Activated CD8-positive, alpha-beta T cell treated with anti-CD3 and anti-CD28 coated beads for 36 hours (primary cell): Measurements from ENCODE around the gene NTRK2. TPM values are rescaled to one million over a fixed set of nuclear protein-coding genes. Genes with fewer than 3 reads are reported as not detected.

Experiments
- ATAC-seq: fragments of 200-7000 bp; cut with Tn5 transposase; one replicate; pipeline ENCODE4 v1.10.0; 2021; ENCODE audit warnings: mild to moderate bottlenecking, moderate library complexity
- CTCF ChIA-PET: fragments of 350-600 bp; sonication (Branson Sonifier 250); formaldehyde crosslinking; loops from one replicate; lab custom pipeline; 2021; ENCODE audit warnings: antibody characterized with exemption; lab: Charles Lee
- POLR2A ChIA-PET: fragments of 350-600 bp; sonication (Branson Sonifier 250); formaldehyde crosslinking; loops from one replicate; lab custom pipeline; 2021; ENCODE audit warnings: antibody characterized with exemption; lab: Charles Lee
- DNase-seq: peaks from one replicate; pipeline ENCODE4 v3.0.0-alpha.2; 2020
- H3K27ac Mint-ChIP-seq: one replicate; pipeline ENCODE4 v1.8.0; 2021; ENCODE audit warnings: mild to moderate bottlenecking, mixed read lengths
- H3K27me3 Mint-ChIP-seq: one replicate; pipeline ENCODE4 v1.8.0; 2021; ENCODE audit warnings: mixed read lengths
- H3K36me3 Mint-ChIP-seq: one replicate; pipeline ENCODE4 v1.8.0; 2021; ENCODE audit warnings: low read depth, mixed read lengths
- H3K4me1 Mint-ChIP-seq: one replicate; pipeline ENCODE4 v1.8.0; 2021; ENCODE audit warnings: low read depth, mixed read lengths
- H3K4me3 Mint-ChIP-seq: one replicate; pipeline ENCODE4 v1.8.0; 2021; ENCODE audit warnings: mild to moderate bottlenecking, moderate library complexity, mixed read lengths
- H3K9me3 Mint-ChIP-seq: one replicate; pipeline ENCODE4 v1.8.0; 2021; ENCODE audit warnings: mixed read lengths
- CTCF ChIP-seq: fragments of 200-600 bp; IDR thresholded peaks from one replicate; pipeline ENCODE4 v1.8.0; 2022; ENCODE audit warnings: antibody characterized with exemption, mild to moderate bottlenecking
- intact Hi-C: fragments of 100-400 bp; cut with micrococcal nuclease; formaldehyde crosslinking; loops from one replicate; pipeline ENCODE4 v1.10.0; 2022
- total RNA-seq, 2 experiments: library from RNA; stranded (reverse); gene quantifications; one replicate each; pipeline ENCODE4 v1.2.3, GENCODE V29; 2021

Gene NTRK2
- total RNA-seq, 2 experiments from 2014 or later = 0.07 to 0.09 TPM

DNA sequence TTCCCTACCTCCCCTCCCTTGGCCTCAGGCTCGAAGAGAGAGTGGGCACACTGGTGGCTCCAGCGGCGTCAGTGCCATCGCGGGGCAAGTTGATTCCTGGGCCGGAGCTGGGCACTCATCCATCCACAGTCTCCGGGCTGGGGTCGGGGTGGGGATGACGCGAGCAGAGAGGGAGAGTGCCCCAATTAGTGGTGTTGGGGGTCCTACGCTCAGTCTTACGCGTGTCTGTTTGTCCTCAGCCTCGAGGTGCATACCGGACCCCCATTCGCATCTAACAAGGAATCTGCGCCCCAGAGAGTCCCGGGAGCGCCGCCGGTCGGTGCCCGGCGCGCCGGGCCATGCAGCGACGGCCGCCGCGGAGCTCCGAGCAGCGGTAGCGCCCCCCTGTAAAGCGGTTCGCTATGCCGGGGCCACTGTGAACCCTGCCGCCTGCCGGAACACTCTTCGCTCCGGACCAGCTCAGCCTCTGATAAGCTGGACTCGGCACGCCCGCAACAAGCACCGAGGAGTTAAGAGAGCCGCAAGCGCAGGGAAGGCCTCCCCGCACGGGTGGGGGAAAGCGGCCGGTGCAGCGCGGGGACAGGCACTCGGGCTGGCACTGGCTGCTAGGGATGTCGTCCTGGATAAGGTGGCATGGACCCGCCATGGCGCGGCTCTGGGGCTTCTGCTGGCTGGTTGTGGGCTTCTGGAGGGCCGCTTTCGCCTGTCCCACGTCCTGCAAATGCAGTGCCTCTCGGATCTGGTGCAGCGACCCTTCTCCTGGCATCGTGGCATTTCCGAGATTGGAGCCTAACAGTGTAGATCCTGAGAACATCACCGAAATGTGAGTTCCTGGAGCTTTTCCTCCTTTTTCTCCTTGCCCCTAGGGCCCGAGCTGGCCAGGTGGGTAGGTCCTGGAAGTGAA, 861 bp downstream of the NTRK2 start:
- intact Hi-C loops = no loop called here
- Mint-ChIP-seq H3K4me3 (no peak overlapping the region), H3K36me3 (no peaks in the 10 kb centered on the region), H3K4me1 (peaks cover 13% of the 10 kb centered on the region), H3K9me3 (no peaks in the 10 kb centered on the region), H3K27ac (no peak overlapping the region), H3K27me3 (peaks cover 48% of the 10 kb centered on the region)
- DNase-seq (no peak), ATAC-seq (no peak)
- ChIA-PET POLR2A (no interaction called here), CTCF (no interaction called here)
- no peak for TF ChIP-seq CTCF

DNA sequence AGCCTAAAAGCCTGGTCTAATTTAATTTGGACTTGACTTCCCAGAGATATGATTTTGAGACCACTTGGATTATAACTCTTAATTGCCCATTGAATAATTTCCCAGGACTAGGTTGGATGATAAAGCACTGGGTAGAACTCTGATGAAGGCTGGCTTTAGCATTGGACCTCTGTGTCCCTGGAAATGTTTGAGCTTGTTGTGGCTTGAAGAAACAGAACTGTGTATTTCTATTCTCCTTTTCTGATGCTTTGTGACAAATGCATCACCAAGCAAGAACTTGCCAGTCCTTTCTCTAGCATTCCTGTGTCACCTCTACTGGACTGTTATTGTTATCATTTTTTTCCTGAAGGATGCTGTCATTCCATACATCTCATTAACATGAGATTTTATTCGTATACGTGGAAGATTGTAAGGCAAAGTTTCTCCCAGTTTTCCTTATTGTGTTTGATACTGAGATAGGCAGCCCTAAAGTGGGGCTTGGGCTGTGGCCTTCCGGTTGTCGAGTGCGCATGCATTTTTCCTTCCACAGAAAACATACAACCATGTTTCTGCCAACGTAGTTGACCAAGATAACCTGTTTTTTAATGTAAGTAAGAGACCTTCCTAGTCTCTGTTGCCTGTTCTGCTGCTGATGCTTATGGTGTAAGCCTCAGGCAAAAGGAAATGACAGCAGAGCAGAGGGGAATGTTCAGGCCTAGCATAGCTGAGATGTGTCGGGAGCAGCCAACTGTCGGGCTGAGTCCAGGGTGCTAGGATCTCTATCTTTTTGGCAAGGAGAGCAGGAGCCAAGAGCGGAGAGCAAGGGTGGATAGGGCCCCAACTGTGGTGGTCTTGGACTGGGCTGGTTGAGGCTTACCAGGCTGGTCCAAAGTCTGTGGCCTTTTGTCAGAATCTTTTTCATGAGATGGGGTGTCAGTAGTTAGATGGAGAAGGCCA, 2.3 kb downstream of the NTRK2 start:
- no peak for TF ChIP-seq CTCF
- Mint-ChIP-seq H3K36me3 (no peaks in the 10 kb centered on the region), H3K4me1 (peaks cover 13% of the 10 kb centered on the region), H3K27ac (no peak overlapping the region), H3K4me3 (no peak overlapping the region), H3K27me3 (peaks cover 46% of the 10 kb centered on the region), H3K9me3 (no peaks in the 10 kb centered on the region)
- ChIA-PET CTCF (no interaction called here), POLR2A (no interaction called here)
- DNase-seq (no peak), ATAC-seq (no peak)
- intact Hi-C loops = no loop called here

DNA sequence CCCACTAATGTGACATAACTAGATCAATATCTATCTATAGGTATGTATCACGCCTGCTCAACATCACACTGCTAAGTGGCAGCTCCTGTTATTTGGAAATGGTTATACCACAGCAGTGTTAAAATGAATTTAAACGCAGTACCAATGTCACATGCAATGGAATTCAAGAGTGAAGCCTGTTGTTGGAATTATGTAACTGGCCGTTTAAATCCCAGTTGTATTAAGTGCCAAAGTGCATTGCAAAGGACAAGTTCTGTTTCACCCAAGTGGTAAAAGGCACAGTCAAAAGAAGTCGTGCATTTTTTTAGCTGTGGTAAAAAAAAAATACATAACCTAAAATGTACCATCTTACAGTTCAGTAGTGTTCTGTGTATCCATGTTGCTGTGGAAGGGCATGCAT, 4.3 kb downstream of the NTRK2 start:
- CTCF ChIA-PET = no interaction called here

DNA sequence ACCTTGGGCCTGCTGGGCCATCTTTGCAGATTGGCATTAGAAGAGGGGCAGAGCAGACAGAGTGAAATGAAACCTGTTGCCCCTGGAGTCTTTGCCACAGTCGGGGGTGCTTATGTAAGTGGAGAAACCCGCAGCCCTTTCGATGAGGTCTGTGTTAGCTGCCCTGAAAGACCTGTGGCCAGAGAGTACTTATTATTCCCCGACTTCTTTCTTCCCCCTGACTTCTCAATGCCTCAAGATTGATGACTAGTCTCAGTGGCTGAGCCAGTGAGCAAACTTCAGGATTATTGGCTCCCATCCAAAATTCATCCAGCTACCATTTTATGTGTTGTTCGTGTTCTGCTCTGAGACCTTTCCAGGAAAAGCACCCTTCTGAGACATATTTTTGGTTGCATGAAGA, 7.6 kb downstream of the NTRK2 start:
- H3K4me3 Mint-ChIP-seq = no peak overlapping the region
- no peak overlapping the region for H3K27ac Mint-ChIP-seq
- peaks cover 7% of the 10 kb centered on the region for H3K27me3 Mint-ChIP-seq
- no peak for ATAC-seq
- no peaks in the 10 kb centered on the region for H3K4me1 Mint-ChIP-seq
- CTCF ChIA-PET = no interaction called here
- H3K36me3 Mint-ChIP-seq = no peaks in the 10 kb centered on the region
- no peaks in the 10 kb centered on the region for H3K9me3 Mint-ChIP-seq
- TF ChIP-seq CTCF = no peak
- POLR2A ChIA-PET = no interaction called here
- no peak for DNase-seq
- intact Hi-C loops = no loop called here

More for the DNA sequence above, 4.3 kb downstream of the NTRK2 start:
- intact Hi-C loops = no loop called here
- H3K27ac Mint-ChIP-seq = no peak overlapping the region
- TF ChIP-seq CTCF = no peak
- H3K36me3 Mint-ChIP-seq = no peaks in the 10 kb centered on the region
- peaks cover 5% of the 10 kb centered on the region for H3K4me1 Mint-ChIP-seq
- no peak overlapping the region for H3K4me3 Mint-ChIP-seq
- H3K9me3 Mint-ChIP-seq = no peaks in the 10 kb centered on the region
- H3K27me3 Mint-ChIP-seq = peaks cover 33% of the 10 kb centered on the region
- POLR2A ChIA-PET = no interaction called here
- ATAC-seq (no peak), DNase-seq (no peak)
